ENCODE measurements around the gene EID2B.

DNA sequence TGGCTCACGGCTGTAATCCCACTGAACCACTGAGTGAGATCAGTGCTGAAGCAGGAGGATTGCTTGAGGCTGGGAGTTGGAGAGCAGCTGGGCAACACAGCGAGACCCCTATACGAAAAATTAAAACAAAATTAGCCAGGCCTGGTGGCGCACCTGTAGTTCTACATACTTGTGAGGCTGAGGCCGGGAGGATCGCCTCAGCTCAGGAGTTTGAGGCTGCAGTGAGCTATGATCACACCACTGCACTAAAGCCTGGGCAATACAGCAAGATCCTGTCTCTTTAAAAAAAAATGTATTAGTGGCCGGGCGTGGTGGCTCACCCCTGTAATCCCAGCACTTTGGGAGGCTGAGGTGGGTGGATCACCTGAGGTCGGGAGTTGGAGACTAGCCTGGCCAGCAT lies 24.0 kb downstream of the EID2B start:
- TF ChIP-seq, protein P1, sequence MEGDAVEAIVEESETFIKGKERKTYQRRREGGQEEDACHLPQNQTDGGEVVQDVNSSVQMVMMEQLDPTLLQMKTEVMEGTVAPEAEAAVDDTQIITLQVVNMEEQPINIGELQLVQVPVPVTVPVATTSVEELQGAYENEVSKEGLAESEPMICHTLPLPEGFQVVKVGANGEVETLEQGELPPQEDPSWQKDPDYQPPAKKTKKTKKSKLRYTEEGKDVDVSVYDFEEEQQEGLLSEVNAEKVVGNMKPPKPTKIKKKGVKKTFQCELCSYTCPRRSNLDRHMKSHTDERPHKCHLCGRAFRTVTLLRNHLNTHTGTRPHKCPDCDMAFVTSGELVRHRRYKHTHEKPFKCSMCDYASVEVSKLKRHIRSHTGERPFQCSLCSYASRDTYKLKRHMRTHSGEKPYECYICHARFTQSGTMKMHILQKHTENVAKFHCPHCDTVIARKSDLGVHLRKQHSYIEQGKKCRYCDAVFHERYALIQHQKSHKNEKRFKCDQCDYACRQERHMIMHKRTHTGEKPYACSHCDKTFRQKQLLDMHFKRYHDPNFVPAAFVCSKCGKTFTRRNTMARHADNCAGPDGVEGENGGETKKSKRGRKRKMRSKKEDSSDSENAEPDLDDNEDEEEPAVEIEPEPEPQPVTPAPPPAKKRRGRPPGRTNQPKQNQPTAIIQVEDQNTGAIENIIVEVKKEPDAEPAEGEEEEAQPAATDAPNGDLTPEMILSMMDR (conservative IDR thresholded peaks at IDR 0.05; ENCODE audit: low read depth, low read length): no peak
- no peak for TF ChIP-seq EZH2 (IDR thresholded peaks at IDR 0.05; ENCODE audit: low read length, unreplicated experiment)
